Endodermal cell (in vitro differentiated cells): ENCODE results near the gene INPP5F. TPM values are rescaled to one million over a fixed set of nuclear protein-coding genes. Genes with fewer than 3 reads are reported as not detected.

Experiments used
- DNase-seq: peaks from one replicate; pipeline ENCODE4 v3.0.0-alpha.2; 2017
- H3K27ac ChIP-seq: 2 replicates; pipeline ENCODE4 v1.5.1; 2013; ENCODE audit warnings: mild to moderate bottlenecking, low read depth, low read length, moderate library complexity
- H3K27me3 ChIP-seq: 2 replicates; pipeline ENCODE4 v1.6.1; 2013; ENCODE audit warnings: mild to moderate bottlenecking, low read length, moderate library complexity; ENCODE audit not compliant: insufficient read depth, control insufficient read depth, poor library complexity, severe bottlenecking
- H3K36me3 ChIP-seq: 2 replicates; pipeline ENCODE4 v1.7.0; 2013; ENCODE audit warnings: mild to moderate bottlenecking, low read length, moderate library complexity; ENCODE audit not compliant: control insufficient read depth, insufficient read depth
- H3K4me1 ChIP-seq: one replicate; pipeline ENCODE4 v1.7.0; 2013; ENCODE audit warnings: low read length; ENCODE audit not compliant: control insufficient read depth, insufficient read depth
- H3K4me3 ChIP-seq: 2 replicates; pipeline ENCODE4 v1.5.1; 2013; ENCODE audit warnings: mild to moderate bottlenecking, low read length, moderate library complexity
- H3K9ac ChIP-seq: 2 replicates; pipeline ENCODE4 v1.6.1; 2013; ENCODE audit warnings: mild to moderate bottlenecking, low read length, moderate library complexity; ENCODE audit not compliant: poor library complexity, severe bottlenecking; ENCODE audit errors: extremely low read depth
- H3K9me3 ChIP-seq: 2 replicates; pipeline ENCODE4 v1.6.1; 2013; ENCODE audit warnings: mild to moderate bottlenecking, low read length, moderate library complexity; ENCODE audit not compliant: control insufficient read depth
- H3K27ac Mint-ChIP-seq: 2 replicates; pipeline ENCODE4 v1.8.0; 2020; ENCODE audit warnings: mixed read lengths
- H3K27me3 Mint-ChIP-seq: 2 replicates; pipeline ENCODE4 v1.8.0; 2021; ENCODE audit warnings: mild to moderate bottlenecking, mixed read lengths; ENCODE audit not compliant: insufficient read depth
- H3K36me3 Mint-ChIP-seq: 2 replicates; pipeline ENCODE4 v1.8.0; 2020; ENCODE audit warnings: low read depth, mixed read lengths
- H3K4me1 Mint-ChIP-seq: 2 replicates; pipeline ENCODE4 v1.8.0; 2020; ENCODE audit warnings: mixed read lengths
- H3K4me3 Mint-ChIP-seq: 2 replicates; pipeline ENCODE4 v1.8.0; 2020; ENCODE audit warnings: mild to moderate bottlenecking, moderate library complexity, mixed read lengths
- H3K9me3 Mint-ChIP-seq: 2 replicates; pipeline ENCODE4 v1.8.0; 2020; ENCODE audit warnings: mild to moderate bottlenecking, mixed read lengths
- WGBS, 2 experiments: methylation state at CpG; one replicate each; pipeline versions ENCODE4 v1.1.5 to v1.1.7; 2013; ENCODE audit warnings: missing lambda C conversion rate in 2 of 2, mixed read lengths in 1 of 2; ENCODE audit not compliant: insufficient coverage in 1 of 2, insufficient read length in 1 of 2; 5-methylcytosine and 5-hydroxymethylcytosine counted together
- total RNA-seq, 2 donors: library from RNA; stranded (reverse); fragmentation: NEBNext Ultra II Directional in 1 of 2; extraction: Animal tissue kit (Norgen Biotek cat#: 25700) in 1 of 2; gene quantifications; 2 replicates in 1 of 2; 3 replicates in 1 of 2; pipeline ENCODE4 v1.2.1, GENCODE V29; 2021
- TF ChIP-seq, protein P1 (sequence below): fragments of 200-600 bp; sonication (generic); conservative IDR thresholded peaks from 2 replicates; pipeline ENCODE4 v1.5.0; 2021; ENCODE audit warnings: antibody characterized with exemption, mild to moderate bottlenecking

Gene INPP5F
- total RNA-seq, 2 donors from 2014 or later: 74.4 to 75.6 TPM

DNA sequence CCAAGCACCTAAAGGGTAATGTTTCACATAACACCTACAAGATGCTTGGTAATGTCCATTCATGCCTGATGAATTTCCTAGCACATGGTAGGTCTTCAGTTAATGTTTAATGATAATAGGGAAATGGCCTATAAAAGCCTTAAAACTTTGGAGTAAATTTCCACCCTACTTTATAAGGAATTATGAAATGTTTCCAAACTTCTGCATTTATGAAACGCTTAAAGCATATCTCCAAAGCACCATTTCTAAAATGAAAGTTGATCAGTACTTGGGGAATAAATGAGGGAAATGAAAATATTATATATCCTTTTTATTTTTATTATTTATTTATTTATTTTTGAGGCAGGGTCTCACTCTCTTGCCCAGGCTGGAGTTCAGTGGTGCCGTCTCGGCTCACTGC is 51.8 kb downstream of the INPP5F start:
- Histone ChIP-seq H3K27me3 (no peaks in the 10 kb centered on the region), H3K9me3 (peaks cover 5% of the 10 kb centered on the region), H3K4me1 (no peaks in the 10 kb centered on the region), H3K36me3 (no peaks in the 10 kb centered on the region), H3K27ac (no peak overlapping the region), H3K4me3 (no peak overlapping the region), H3K9ac (no peak overlapping the region)
- Mint-ChIP-seq H3K4me1 (no peaks in the 10 kb centered on the region), H3K4me3 (no peak overlapping the region), H3K27me3 (no peaks in the 10 kb centered on the region), H3K9me3 (no peaks in the 10 kb centered on the region), H3K27ac (no peak overlapping the region), H3K36me3 (peaks cover 3% of the 10 kb centered on the region)
- TF ChIP-seq, protein P1, sequence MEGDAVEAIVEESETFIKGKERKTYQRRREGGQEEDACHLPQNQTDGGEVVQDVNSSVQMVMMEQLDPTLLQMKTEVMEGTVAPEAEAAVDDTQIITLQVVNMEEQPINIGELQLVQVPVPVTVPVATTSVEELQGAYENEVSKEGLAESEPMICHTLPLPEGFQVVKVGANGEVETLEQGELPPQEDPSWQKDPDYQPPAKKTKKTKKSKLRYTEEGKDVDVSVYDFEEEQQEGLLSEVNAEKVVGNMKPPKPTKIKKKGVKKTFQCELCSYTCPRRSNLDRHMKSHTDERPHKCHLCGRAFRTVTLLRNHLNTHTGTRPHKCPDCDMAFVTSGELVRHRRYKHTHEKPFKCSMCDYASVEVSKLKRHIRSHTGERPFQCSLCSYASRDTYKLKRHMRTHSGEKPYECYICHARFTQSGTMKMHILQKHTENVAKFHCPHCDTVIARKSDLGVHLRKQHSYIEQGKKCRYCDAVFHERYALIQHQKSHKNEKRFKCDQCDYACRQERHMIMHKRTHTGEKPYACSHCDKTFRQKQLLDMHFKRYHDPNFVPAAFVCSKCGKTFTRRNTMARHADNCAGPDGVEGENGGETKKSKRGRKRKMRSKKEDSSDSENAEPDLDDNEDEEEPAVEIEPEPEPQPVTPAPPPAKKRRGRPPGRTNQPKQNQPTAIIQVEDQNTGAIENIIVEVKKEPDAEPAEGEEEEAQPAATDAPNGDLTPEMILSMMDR: no peak
- 93% methylated on average over 2 of the region's 3 CpGs; no CpG with 5 or more reads in 1 of the 2 experiments for WGBS, 2 experiments
- DNase-seq: no peak

DNA sequence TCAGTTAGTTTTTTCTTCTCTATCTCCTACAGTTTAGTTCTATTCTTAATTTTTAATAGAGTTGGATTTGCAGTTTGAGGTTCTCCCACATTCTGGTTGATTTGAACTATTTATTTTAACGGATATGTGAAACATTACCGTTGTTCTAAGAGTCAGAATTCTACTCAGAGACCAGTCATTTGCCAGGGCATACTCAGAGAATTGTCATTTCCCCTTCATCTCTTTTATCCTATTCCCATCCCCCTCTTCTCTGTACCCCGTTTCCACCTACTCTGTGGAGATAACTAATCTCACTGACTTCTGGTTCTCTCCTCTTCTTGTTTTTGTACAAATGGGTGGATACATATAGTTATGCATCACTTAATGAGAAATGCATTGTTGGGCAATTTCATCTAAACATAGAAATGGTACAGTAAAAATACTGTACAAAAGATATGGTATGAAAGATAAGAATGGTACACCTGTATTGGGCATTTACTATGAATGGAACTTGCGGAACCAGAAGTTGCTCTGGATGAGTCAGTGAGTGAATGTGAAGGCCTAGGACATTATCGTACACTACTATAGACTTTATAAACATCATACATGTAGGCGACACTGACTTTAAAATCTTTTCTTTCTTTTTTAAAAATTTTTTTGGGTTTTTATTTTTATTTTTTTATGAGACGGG is 53.1 kb downstream of the INPP5F start:
- no peak overlapping the region for H3K4me3 Mint-ChIP-seq
- Histone ChIP-seq H3K36me3 (peaks cover 5% of the 10 kb centered on the region), H3K27me3 (no peaks in the 10 kb centered on the region), H3K4me1 (no peaks in the 10 kb centered on the region), H3K9ac (no peak overlapping the region), H3K27ac (no peak overlapping the region), H3K9me3 (peaks cover 5% of the 10 kb centered on the region), H3K4me3 (no peak overlapping the region)
- no peaks in the 10 kb centered on the region for H3K27me3 Mint-ChIP-seq
- no peak overlapping the region for H3K27ac Mint-ChIP-seq
- TF ChIP-seq, protein P1: no peak
- 94 to 97% methylated on average over 4 of the region's 7 CpGs for WGBS, 2 experiments
- H3K4me1 Mint-ChIP-seq: no peaks in the 10 kb centered on the region
- peaks cover 3% of the 10 kb centered on the region for H3K36me3 Mint-ChIP-seq
- H3K9me3 Mint-ChIP-seq: no peaks in the 10 kb centered on the region
- DNase-seq: no peak

DNA sequence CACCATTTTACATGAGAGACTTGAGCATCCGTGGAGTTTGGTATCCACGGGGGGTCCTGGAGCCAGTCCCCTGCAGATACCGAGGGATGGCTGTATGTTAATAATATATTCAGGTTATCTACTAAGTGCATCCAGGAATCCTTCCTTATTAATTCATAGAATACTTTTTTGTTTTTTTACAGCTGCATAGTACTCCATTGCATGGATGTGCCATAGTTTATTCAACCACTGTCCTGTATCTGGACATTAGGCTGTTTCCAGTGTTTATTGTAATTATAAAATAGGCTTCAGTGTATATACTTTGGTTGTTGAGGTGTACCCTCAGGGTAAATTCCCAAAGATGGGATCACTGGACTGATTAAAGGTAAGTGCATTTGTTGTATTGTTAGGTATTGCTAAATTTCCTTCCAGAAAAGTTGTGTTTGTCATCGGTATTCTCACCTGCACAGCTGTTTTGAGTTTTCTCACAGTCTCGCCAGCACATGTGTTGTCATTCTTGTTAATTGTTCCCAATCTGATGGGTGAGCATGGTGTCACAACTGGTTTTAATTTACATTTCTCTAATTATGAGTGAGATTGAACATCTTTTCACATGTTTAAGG is 55.1 kb downstream of the INPP5F start:
- peaks cover 4% of the 10 kb centered on the region for H3K27me3 Mint-ChIP-seq
- peaks cover 3% of the 10 kb centered on the region for H3K36me3 Mint-ChIP-seq

More for the DNA sequence above, 55.1 kb downstream of the INPP5F start:
- no peak overlapping the region for H3K27ac Mint-ChIP-seq
- DNase-seq: no peak
- H3K9me3 Mint-ChIP-seq: no peaks in the 10 kb centered on the region
- Histone ChIP-seq H3K9me3 (peaks cover 5% of the 10 kb centered on the region), H3K27me3 (no peaks in the 10 kb centered on the region), H3K27ac (no peak overlapping the region), H3K9ac (no peak overlapping the region), H3K4me3 (no peak overlapping the region), H3K36me3 (peaks cover 5% of the 10 kb centered on the region), H3K4me1 (no peaks in the 10 kb centered on the region)
- 89 to 100% methylated on average over 1 to 2 of the region's 5 CpGs for WGBS, 2 experiments
- H3K4me1 Mint-ChIP-seq: peaks cover 16% of the 10 kb centered on the region
- no peak overlapping the region for H3K4me3 Mint-ChIP-seq
- TF ChIP-seq, protein P1: no peak
